Gastrocnemius medialis (tissue), 4 donors: ENCODE data around the gene FGF22. TPM values are rescaled to one million over a fixed set of nuclear protein-coding genes. Genes with fewer than 3 reads are reported as not detected.

Source experiments
- ATAC-seq, 2 donors: fragments of 150-250 bp; one replicate each; pipeline ENCODE4 v1.9.1; 2016
- DNase-seq, 2 donors: peaks; one replicate each; pipeline ENCODE4 v3.0.0-alpha.2; 2019
- H3K27ac ChIP-seq, 4 donors: fragments of 200-600 bp; sonication (generic); 1 replicate in 1 of 4; 2 replicates in 3 of 4; pipeline ENCODE4 v1.5.1; 2016 to 2018; ENCODE audit warnings: mild to moderate bottlenecking in 2 of 4, moderate library complexity in 1 of 4
- H3K27me3 ChIP-seq, 3 donors: fragments of 200-600 bp; sonication (generic) in 2 of 3; 1 replicate in 1 of 3; 2 replicates in 2 of 3; pipeline versions ENCODE4 v1.5.1 to v1.6.0; 2016 to 2019; ENCODE audit warnings: mild to moderate bottlenecking in 1 of 3, moderate library complexity in 1 of 3
- H3K36me3 ChIP-seq, 2 donors: fragments of 200-600 bp; sonication (generic) in 1 of 2; one replicate each; pipeline ENCODE4 v1.5.1; 2017 to 2018
- H3K4me1 ChIP-seq, 2 donors: fragments of 200-600 bp; sonication (generic) in 1 of 2; one replicate each; pipeline ENCODE4 v1.5.1; 2016 to 2017; ENCODE audit warnings: mild to moderate bottlenecking in 2 of 2
- H3K4me3 ChIP-seq, 4 donors: fragments of 200-600 bp; sonication (generic) in 3 of 4; 1 replicate in 1 of 4; 2 replicates in 3 of 4; pipeline ENCODE4 v1.5.1; 2016 to 2019; ENCODE audit warnings: mild to moderate bottlenecking in 2 of 4
- H3K9me3 ChIP-seq, 3 donors: fragments of 200-600 bp; sonication (generic) in 2 of 3; 1 replicate in 1 of 3; 2 replicates in 2 of 3; pipeline ENCODE4 v1.5.1; 2016 to 2019
- CTCF ChIP-seq, 5 experiments: fragments of 450-650 bp in 3 of 5; fragments of 200-600 bp in 2 of 5; sonication (generic) in 2 of 5; IDR thresholded peaks in 4 of 5; conservative IDR thresholded peaks in 1 of 5; 1 replicate in 4 of 5; 2 replicates in 1 of 5; pipeline ENCODE4 v1.5.1; 2016 to 2019; ENCODE audit warnings: antibody characterized with exemption in 5 of 5, mild to moderate bottlenecking in 3 of 5, moderate library complexity in 3 of 5
- POLR2A ChIP-seq, 2 donors: fragments of 450-650 bp; IDR thresholded peaks; one replicate each; pipeline ENCODE4 v1.6.1; 2017; ENCODE audit warnings: antibody characterized with exemption in 2 of 2, mild to moderate bottlenecking in 2 of 2, moderate library complexity in 2 of 2
- in situ Hi-C, 4 donors: fragments of 200-750 bp; cut with MboI; loops; one replicate each; pipeline versions ENCODE4 v1.15.0 to v1.8.0; 2017; ENCODE audit warnings: low sequenced_read_pairs in 4 of 4
- intact Hi-C: fragments of 100-400 bp; cut with DNase I; formaldehyde crosslinking; loops from one replicate; pipeline ENCODE4 v1.15.1; 2023; ENCODE audit warnings: low total_unique reads
- total RNA-seq, 4 donors: library from RNA; depleted of rRNA; stranded (reverse); fragments of >200 nt; gene quantifications; one replicate each; pipeline versions ENCODE4 v1.1.0 to v1.2.3, GENCODE V29; 2016

The FGF22 gene
- total RNA-seq, 4 donors from 2014 or later, result not detected

- TF ChIP-seq POLR2A (IDR thresholded peaks at IDR 0.05), result no peak
- no peak for TF ChIP-seq CTCF (IDR thresholded peaks at IDR 0.05 in 4 of 5, conservative IDR thresholded peaks at IDR 0.05 in 1 of 5)
- Histone ChIP-seq H3K4me1 (no peaks in the 10 kb centered on the region), H3K27ac (no peak overlapping the region), H3K4me3 (no peak overlapping the region), H3K27me3 (peaks cover 3 to 12% (median 8%) of the 10 kb centered on the region in 3 donors), H3K36me3 (no peaks in the 10 kb centered on the region), H3K9me3 (no peaks in the 10 kb centered on the region)
- ATAC-seq (no peak), DNase-seq (no peak)
- in situ Hi-C loops (no loop called here), intact Hi-C loops (no loop called here)
Measured at GRCh38 chr19:607301-608154, 32.2 kb upstream of the FGF22 start.

GRCh38 chr19:608155-609003 is 31.3 kb upstream of the FGF22 start:
- TF ChIP-seq POLR2A (IDR thresholded peaks at IDR 0.05), result no peak
- no peak for TF ChIP-seq CTCF (IDR thresholded peaks at IDR 0.05 in 4 of 5, conservative IDR thresholded peaks at IDR 0.05 in 1 of 5)
- H3K27me3 ChIP-seq, result peaks cover 3 to 12% (median 8%) of the 10 kb centered on the region in 3 donors
- no peaks in the 10 kb centered on the region for H3K9me3 ChIP-seq
- intact Hi-C loops, result no loop called here
- no peak overlapping the region for H3K27ac ChIP-seq
- DNase-seq (no peak), ATAC-seq (no peak)
- no peak overlapping the region for H3K4me3 ChIP-seq
- H3K4me1 ChIP-seq, result no peaks in the 10 kb centered on the region
- in situ Hi-C loops, result no loop called here
- H3K36me3 ChIP-seq, result no peaks in the 10 kb centered on the region

GRCh38 chr19:609004-609346 is 30.7 kb upstream of the FGF22 start:
- Histone ChIP-seq H3K27me3 (peaks cover 3 to 12% (median 8%) of the 10 kb centered on the region in 3 donors), H3K36me3 (no peaks in the 10 kb centered on the region), H3K4me3 (no peak overlapping the region), H3K27ac (no peak overlapping the region), H3K9me3 (no peaks in the 10 kb centered on the region), H3K4me1 (no peaks in the 10 kb centered on the region)
- in situ Hi-C loops, result no loop called here
- DNase-seq (no peak), ATAC-seq (no peak)
- no peak for TF ChIP-seq CTCF (IDR thresholded peaks at IDR 0.05 in 4 of 5, conservative IDR thresholded peaks at IDR 0.05 in 1 of 5)
- no peak for TF ChIP-seq POLR2A (IDR thresholded peaks at IDR 0.05)
- intact Hi-C loops, result no loop called here

GRCh38 chr19:610071-610800 is 29.4 kb upstream of the FGF22 start:
- TF ChIP-seq CTCF (IDR thresholded peaks at IDR 0.05 in 4 of 5, conservative IDR thresholded peaks at IDR 0.05 in 1 of 5) (no peak), POLR2A (IDR thresholded peaks at IDR 0.05) (no peak)
- DNase-seq (no peak), ATAC-seq (no peak)
- peak overlapping the region in 2 of 4 donors; percentile 8 to 17 for H3K4me3 ChIP-seq
- peak overlapping the region; percentile 41 to 68 (median 58) for H3K27ac ChIP-seq
- in situ Hi-C loops (no loop called here), intact Hi-C loops (no loop called here)
- peaks cover 3 to 12% (median 8%) of the 10 kb centered on the region in 3 donors for H3K27me3 ChIP-seq
- H3K4me1 ChIP-seq, result no peaks in the 10 kb centered on the region
- no peaks in the 10 kb centered on the region for H3K36me3 ChIP-seq
- no peaks in the 10 kb centered on the region for H3K9me3 ChIP-seq
